Nephron (organoid): Measurements from ENCODE around the gene NSD1.

ENCODE experiments used
- H3K27ac Mint-ChIP-seq, 3 experiments: 2 replicates each; pipeline ENCODE4 v1.8.0; 2020; ENCODE audit warnings: mixed read lengths in 3 of 3, mild to moderate bottlenecking in 2 of 3, moderate library complexity in 1 of 3
- H3K27me3 Mint-ChIP-seq: 2 replicates; pipeline ENCODE4 v1.8.0; 2021; ENCODE audit warnings: low read depth, mild to moderate bottlenecking, moderate library complexity, mixed read lengths
- H3K36me3 Mint-ChIP-seq: 2 replicates; pipeline ENCODE4 v1.8.0; 2020; ENCODE audit warnings: low read depth, mixed read lengths
- H3K4me1 Mint-ChIP-seq: 2 replicates; pipeline ENCODE4 v1.8.0; 2020; ENCODE audit warnings: mixed read lengths
- H3K4me3 Mint-ChIP-seq, 3 experiments: 2 replicates each; pipeline ENCODE4 v1.8.0; 2020; ENCODE audit warnings: mild to moderate bottlenecking in 3 of 3, mixed read lengths in 3 of 3, moderate library complexity in 2 of 3
- H3K9me3 Mint-ChIP-seq: 2 replicates; pipeline ENCODE4 v1.8.0; 2020; ENCODE audit warnings: mixed read lengths
- TF ChIP-seq, protein P1 (sequence below), 3 experiments: fragments of 200-600 bp; sonication (generic); IDR thresholded peaks; one replicate each; pipeline ENCODE4 v1.5.0; 2021; ENCODE audit warnings: antibody characterized with exemption in 3 of 3; ENCODE audit not compliant: unreplicated experiment in 3 of 3

NSD1 gene

DNA sequence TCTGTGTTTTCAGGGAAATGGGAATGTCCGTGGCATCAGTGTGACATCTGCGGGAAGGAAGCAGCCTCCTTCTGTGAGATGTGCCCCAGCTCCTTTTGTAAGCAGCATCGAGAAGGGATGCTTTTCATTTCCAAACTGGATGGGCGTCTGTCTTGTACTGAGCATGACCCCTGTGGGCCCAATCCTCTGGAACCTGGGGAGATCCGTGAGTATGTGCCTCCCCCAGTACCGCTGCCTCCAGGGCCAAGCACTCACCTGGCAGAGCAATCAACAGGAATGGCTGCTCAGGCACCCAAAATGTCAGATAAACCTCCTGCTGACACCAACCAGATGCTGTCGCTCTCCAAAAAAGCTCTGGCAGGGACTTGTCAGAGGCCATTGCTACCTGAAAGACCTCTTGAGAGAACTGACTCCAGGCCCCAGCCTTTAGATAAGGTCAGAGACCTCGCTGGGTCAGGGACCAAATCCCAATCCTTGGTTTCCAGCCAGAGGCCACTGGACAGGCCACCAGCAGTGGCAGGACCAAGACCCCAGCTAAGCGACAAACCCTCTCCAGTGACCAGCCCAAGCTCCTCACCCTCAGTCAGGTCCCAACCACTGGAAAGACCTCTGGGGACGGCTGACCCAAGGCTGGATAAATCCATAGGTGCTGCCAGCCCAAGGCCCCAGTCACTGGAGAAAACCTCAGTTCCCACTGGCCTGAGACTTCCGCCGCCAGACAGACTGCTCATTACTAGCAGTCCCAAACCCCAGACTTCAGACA lies 160.4 kb downstream of the NSD1 start:
- Mint-ChIP-seq H3K4me1 (peaks cover 2% of the 10 kb centered on the region), H3K4me3 (no peak overlapping the region), H3K9me3 (no peaks in the 10 kb centered on the region), H3K27ac (no peak overlapping the region), H3K36me3 (peaks cover 66% of the 10 kb centered on the region), H3K27me3 (no peaks in the 10 kb centered on the region)
- TF ChIP-seq, protein P1, sequence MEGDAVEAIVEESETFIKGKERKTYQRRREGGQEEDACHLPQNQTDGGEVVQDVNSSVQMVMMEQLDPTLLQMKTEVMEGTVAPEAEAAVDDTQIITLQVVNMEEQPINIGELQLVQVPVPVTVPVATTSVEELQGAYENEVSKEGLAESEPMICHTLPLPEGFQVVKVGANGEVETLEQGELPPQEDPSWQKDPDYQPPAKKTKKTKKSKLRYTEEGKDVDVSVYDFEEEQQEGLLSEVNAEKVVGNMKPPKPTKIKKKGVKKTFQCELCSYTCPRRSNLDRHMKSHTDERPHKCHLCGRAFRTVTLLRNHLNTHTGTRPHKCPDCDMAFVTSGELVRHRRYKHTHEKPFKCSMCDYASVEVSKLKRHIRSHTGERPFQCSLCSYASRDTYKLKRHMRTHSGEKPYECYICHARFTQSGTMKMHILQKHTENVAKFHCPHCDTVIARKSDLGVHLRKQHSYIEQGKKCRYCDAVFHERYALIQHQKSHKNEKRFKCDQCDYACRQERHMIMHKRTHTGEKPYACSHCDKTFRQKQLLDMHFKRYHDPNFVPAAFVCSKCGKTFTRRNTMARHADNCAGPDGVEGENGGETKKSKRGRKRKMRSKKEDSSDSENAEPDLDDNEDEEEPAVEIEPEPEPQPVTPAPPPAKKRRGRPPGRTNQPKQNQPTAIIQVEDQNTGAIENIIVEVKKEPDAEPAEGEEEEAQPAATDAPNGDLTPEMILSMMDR (IDR thresholded peaks at IDR 0.05; ENCODE audit: unreplicated experiment in 3 of 3), result no peak

DNA sequence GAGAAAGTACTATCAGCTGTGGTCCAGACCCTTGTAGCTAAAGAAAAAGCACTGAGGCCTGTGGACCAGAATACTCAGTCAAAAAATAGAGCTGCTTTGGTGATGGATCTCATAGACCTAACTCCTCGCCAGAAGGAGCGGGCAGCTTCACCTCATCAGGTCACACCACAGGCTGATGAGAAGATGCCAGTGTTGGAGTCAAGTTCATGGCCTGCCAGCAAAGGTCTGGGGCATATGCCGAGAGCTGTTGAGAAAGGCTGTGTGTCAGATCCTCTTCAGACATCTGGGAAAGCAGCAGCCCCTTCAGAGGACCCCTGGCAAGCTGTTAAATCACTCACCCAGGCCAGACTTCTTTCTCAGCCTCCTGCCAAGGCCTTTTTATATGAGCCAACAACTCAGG lies 161.1 kb downstream of the NSD1 start:
- Mint-ChIP-seq H3K27me3 (no peaks in the 10 kb centered on the region), H3K36me3 (peaks cover 62% of the 10 kb centered on the region), H3K27ac (no peak overlapping the region), H3K9me3 (no peaks in the 10 kb centered on the region), H3K4me1 (peaks cover 9% of the 10 kb centered on the region), H3K4me3 (no peak overlapping the region)
- TF ChIP-seq, protein P1 (IDR thresholded peaks at IDR 0.05; ENCODE audit: unreplicated experiment in 3 of 3), result no peak

DNA sequence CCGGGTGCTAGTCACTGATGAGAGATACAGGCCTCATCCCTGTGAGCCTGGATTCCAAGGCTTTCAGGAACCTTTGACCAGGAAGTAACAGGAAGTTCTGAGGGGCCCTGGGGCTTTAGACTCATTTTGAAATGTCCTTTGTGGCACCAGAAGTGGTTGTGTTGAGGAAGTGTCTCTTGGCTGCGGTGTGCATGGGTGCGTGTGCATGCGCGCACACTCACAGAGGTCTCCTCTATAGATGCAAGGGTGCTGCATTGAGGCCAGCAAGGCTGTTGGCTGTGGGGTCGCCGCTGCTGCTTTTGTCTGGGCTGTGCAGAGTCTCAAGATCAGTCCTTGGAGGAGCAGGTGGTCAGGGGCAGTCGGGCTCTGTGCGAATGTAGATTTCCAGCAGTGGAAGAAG lies 162.4 kb downstream of the NSD1 start:
- peaks cover 58% of the 10 kb centered on the region for H3K36me3 Mint-ChIP-seq
- TF ChIP-seq, protein P1 (IDR thresholded peaks at IDR 0.05; ENCODE audit: unreplicated experiment in 3 of 3), result no peak

DNA sequence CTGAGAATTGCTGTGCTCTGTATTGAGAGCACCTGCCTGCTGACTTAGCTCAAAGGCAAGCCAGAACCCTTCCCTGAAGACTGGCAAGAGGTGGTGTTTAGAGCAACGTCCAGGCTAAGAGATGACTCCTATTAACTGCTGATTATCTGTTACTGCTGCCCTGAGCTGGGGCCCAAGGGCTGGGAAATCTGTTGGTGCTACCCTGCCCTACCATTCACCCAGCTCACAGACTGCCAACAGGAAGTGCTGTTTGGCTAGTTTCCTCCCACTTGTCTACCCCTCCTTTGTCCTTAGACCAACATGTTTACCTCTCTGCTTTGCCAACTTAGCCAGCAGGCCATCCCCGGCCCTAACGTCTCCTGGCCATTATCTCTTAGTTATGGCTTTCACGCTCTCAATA lies 163.0 kb downstream of the NSD1 start:
- Mint-ChIP-seq H3K9me3 (no peaks in the 10 kb centered on the region), H3K27ac (peak overlapping the region in 2 of 3 experiments; percentile 8 to 29), H3K27me3 (no peaks in the 10 kb centered on the region), H3K4me1 (peaks cover 24% of the 10 kb centered on the region), H3K4me3 (no peak overlapping the region), H3K36me3 (peaks cover 58% of the 10 kb centered on the region)
- TF ChIP-seq, protein P1 (IDR thresholded peaks at IDR 0.05; ENCODE audit: unreplicated experiment in 3 of 3), result no peak

More for the DNA sequence above, 162.4 kb downstream of the NSD1 start:
- Mint-ChIP-seq H3K27me3 (no peaks in the 10 kb centered on the region), H3K4me3 (no peak overlapping the region), H3K4me1 (peaks cover 22% of the 10 kb centered on the region), H3K27ac (no peak overlapping the region), H3K9me3 (no peaks in the 10 kb centered on the region)

DNA sequence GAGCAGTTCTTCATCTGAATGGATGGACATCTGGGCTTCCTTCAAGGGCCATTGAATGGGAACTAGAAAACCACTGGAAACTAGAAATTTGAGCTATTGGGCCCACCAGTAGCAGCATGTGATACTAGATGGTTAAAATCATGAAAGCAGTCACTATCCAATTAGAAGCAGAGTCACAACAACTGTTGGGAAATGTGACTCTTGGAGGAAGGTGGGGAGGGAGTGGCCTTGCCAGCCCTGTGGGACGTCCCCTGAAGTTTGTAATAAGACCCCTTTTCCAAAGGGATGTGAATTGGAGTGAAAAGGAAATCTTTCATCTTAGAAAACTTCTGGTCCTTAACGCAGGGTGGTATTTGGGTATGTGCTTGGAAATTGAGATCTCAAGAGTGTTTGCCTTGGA lies 164.3 kb downstream of the NSD1 start:
- Mint-ChIP-seq H3K4me3 (no peak overlapping the region), H3K27me3 (no peaks in the 10 kb centered on the region), H3K27ac (no peak overlapping the region), H3K36me3 (peaks cover 47% of the 10 kb centered on the region), H3K4me1 (peaks cover 31% of the 10 kb centered on the region), H3K9me3 (no peaks in the 10 kb centered on the region)
- TF ChIP-seq, protein P1 (IDR thresholded peaks at IDR 0.05; ENCODE audit: unreplicated experiment in 3 of 3), result no peak

DNA sequence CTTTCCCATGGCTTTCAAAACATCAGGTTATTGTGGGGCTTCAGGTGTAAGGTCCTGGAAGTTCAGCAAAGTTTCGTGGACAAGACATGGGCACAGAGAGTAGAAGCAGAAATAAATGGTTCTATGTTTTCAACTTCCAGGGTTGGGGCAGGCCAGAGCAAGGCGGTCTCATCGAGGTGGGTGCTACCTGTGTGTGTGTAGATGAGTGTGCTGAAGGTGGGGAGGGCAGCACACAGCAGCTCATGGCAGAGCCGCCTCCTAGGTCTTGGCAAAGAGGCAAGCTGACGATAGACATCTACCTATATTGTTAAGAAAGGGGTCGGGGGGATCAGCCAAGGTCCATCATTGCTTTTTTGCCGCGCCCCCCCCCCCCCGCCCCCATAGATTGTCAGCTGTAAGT lies 166.1 kb downstream of the NSD1 start:
- no peaks in the 10 kb centered on the region for H3K27me3 Mint-ChIP-seq
- H3K9me3 Mint-ChIP-seq, result no peaks in the 10 kb centered on the region
- TF ChIP-seq, protein P1 (IDR thresholded peaks at IDR 0.05; ENCODE audit: unreplicated experiment in 3 of 3), result no peak
- peak overlapping the region in 2 of 3 experiments; percentile 37 to 68 for H3K4me3 Mint-ChIP-seq
- H3K4me1 Mint-ChIP-seq, result peaks cover 40% of the 10 kb centered on the region
- peak overlapping the region; percentile 28 to 91 (median 82) for H3K27ac Mint-ChIP-seq
- H3K36me3 Mint-ChIP-seq, result peaks cover 39% of the 10 kb centered on the region
